ENCODE data around the gene LAMA5.

The LAMA5 gene

DNA sequence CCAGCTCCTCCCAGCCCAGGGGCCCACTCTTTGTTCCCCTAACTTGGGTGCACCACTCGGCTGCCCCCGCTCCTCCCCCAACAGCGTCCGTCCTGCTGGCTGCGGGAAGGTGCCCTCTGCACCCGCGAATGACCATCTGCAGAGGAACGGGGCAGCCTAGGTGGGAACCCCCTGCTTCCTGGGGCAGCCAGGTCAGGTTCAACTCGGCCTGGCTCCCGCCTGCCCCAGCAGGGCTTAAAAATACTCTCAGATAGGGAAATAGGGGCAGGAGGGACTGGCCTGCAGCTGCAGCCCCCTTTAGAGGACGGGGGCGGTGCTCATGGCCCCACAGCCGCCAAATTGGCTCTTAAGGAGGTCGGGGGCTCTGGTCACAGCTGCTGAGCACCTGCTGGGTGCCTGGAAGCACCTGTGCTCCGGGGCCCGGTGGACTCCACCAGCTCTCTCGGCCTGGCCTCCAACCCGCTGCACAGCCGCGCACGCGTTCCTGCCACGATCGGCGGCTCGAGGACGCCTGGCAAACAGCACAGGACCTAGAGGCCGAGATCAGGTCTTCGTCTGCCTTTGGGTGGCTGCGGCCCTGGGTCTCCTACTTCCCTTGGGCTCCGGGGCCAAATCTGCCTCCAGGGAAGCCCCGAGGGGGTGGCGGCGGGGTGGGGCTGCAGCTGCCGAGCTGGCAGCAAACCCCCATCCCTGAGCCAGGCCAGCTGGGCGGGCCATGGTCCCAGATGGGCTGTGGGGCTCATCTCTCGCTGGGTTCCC is 700 bp upstream of the LAMA5 start:
- H3K4me3 ChIP-seq (ENCODE audit: low read length), result peak overlapping the region; percentile 29

DNA sequence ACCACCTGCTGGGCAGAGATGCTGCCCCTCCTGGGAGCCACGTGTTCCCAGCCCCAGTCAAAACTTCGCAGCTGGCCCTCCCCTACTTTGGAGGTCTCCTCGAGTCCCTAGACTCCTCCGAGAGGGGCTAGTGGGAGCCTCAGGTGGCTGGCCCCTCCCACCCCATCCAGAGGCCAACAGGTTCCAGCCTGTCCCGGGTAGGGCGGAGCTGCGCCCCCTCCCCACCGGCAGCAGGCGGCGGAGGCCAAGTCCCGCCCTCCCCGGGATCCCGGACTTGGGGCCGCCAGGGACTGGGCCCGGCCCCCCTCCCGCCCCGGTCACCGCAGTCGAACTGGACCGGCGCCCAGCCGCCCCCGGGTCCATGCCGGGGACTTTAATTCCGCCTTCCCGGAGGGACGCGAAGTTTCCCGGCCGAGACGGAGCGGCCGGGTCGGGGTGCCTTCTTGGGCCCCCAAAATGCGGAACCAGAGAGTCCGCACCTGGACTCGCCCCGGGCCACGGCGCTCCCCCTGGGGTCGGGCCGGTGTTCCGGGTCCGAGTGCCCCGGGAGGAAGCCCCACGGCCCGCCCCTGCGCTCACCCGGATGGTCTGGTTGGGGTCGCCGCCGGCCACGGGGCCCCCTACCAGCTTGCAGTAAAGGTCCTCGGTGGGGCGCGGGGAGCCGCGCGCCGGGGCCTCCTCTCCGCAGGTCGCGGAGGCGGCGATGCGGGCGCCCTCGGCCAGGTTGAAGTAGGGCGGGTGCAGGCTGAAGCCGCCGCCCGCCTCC is 559 bp downstream of the LAMA5 start:
- H3K4me3 ChIP-seq (ENCODE audit: low read length), result peak overlapping the region; percentile 94
- TF ChIP-seq, protein P1, sequence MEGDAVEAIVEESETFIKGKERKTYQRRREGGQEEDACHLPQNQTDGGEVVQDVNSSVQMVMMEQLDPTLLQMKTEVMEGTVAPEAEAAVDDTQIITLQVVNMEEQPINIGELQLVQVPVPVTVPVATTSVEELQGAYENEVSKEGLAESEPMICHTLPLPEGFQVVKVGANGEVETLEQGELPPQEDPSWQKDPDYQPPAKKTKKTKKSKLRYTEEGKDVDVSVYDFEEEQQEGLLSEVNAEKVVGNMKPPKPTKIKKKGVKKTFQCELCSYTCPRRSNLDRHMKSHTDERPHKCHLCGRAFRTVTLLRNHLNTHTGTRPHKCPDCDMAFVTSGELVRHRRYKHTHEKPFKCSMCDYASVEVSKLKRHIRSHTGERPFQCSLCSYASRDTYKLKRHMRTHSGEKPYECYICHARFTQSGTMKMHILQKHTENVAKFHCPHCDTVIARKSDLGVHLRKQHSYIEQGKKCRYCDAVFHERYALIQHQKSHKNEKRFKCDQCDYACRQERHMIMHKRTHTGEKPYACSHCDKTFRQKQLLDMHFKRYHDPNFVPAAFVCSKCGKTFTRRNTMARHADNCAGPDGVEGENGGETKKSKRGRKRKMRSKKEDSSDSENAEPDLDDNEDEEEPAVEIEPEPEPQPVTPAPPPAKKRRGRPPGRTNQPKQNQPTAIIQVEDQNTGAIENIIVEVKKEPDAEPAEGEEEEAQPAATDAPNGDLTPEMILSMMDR (IDR thresholded peaks at IDR 0.05; ENCODE audit: insufficient read depth, low read depth, low read length, missing control alignments), result no peak
- no peak for DNase-seq (ENCODE audit: low read depth)

More for the DNA sequence above, 700 bp upstream of the LAMA5 start:
- TF ChIP-seq, protein P1 (IDR thresholded peaks at IDR 0.05; ENCODE audit: insufficient read depth, low read depth, low read length, missing control alignments), result no peak
- DNase-seq (ENCODE audit: low read depth), result no peak

DNA sequence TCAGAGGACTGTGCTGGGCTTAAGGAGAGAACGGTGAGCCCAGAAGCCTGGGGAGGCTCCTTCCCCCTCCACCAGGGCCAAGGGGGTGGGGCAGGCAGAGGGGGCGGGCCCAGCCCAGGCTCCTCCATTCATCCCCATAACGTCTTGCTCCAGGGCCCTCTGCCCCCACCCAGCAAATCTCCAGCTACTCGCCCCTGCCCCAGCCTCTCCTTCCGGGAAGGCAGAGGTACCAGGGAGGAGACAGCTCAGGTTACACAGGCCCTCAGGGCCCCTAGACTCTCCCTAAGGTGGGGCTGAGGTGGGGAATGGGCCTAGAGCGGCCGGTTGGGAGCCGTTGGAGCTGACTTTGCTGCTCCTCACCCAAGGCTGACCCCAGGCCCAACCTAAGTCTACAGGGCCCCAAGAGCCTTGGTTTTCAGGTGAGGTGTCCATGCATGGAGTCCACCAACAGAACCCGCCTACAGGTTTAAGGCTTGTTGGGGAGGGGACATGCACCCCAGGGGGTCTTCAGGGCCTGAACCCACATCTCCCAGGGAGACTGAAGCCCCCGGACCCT is 1.2 kb downstream of the LAMA5 start:
- DNase-seq (ENCODE audit: low read depth), result peak; percentile 81
- peak overlapping the region; percentile 94 for H3K4me3 ChIP-seq (ENCODE audit: low read length)
- TF ChIP-seq, protein P1 (IDR thresholded peaks at IDR 0.05; ENCODE audit: insufficient read depth, low read depth, low read length, missing control alignments), result no peak

DNA sequence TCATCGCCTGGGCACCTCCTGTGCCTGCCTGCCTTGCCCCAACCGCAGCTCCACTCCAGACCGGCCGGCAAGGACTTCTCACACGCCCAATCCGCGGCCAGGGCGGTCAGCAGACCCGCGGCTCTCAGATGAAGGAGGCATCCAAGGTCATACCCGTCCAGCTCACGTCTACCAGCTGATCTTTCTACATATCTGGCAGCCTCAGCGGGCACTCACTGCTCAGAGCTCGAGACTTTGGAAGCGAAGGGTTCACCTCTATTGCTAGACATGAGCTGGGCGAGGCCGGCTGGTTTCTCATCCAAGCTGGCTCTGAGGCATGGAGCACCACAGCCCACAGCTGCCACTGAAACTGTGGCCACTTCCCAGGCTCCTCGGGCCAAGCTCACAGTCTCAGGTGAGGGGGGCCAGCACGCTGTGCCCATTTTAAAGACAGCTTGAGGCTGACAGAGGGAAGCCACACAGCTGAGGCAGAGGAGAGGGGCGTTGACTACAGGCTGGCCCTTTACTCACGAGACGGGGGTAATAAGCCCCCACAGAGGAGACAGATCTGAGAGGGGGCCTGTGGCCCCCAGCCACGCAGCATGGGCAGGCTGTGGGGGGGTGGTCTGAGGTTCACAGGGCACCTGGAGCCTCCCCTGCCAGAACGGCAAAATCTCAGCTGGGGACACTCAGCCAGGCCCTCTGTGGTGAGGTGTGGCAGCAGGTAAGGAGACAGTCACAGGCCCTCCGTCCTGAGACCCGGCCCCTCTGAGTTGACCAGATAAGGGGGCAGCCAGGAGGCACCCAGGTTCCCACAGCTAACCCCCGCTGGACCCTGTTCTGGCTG is 2.0 kb downstream of the LAMA5 start:
- no peak for DNase-seq (ENCODE audit: low read depth)
- TF ChIP-seq, protein P1 (IDR thresholded peaks at IDR 0.05; ENCODE audit: insufficient read depth, low read depth, low read length, missing control alignments), result no peak
- peak overlapping the region; percentile 94 for H3K4me3 ChIP-seq (ENCODE audit: low read length)

DNA sequence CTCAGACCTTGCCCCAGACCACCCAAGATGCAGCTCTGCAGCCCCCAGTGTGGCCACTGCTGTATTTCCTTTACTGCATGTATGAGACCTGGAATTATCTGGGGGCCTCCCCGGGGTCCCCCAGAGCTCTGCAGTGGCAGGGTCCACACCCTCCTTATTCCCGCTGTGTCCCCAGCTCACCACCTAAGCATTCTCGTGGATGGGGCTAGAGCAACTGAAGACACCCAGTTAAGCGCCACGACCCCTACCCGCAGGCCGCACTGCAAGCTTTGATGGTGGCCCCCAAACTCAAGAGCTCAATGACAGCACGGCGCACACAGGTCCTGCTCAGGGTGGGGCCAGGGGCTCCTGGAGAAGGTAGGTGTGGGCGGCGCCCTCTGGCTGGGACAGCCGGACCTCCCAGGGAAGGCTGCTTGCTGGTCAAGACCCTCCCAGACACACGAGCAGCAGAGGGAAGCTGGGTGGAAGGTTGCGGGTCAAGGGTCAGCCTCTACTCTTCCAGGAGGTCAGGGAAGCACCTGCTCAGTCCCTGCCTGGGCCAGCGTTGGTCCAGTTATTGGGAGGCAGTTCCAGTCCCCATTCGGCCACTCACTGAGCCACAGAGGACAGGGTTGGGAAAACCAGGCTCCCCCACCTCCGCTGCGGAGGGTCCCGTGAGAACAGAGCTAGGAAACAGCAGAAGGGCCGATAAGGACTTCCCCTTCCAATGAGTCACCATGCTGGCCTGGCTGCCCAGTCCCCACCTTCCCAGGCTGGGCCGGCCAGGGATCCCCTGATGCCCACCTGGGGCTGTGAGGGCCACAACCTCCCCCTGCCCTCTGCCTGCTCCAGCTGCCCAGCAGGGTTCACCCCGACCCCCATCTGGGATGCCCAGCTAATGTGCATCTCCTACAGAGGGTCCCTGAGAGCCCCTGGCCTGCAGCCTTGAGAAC is 2.9 kb downstream of the LAMA5 start:
- peak overlapping the region; percentile 94 for H3K4me3 ChIP-seq (ENCODE audit: low read length)
- TF ChIP-seq, protein P1 (IDR thresholded peaks at IDR 0.05; ENCODE audit: insufficient read depth, low read depth, low read length, missing control alignments), result no peak
- no peak for DNase-seq (ENCODE audit: low read depth)

All from epithelial cell of esophagus (primary cell).